GM19467 (cell line): ENCODE measurements around the gene TMEM117.

Experiments used
- ATAC-seq: cut with Tn5 transposase; IDR thresholded peaks from one replicate; pipeline ENCODE4 v1.9.1; 2021; ENCODE audit warnings: mild to moderate bottlenecking, moderate library complexity; ENCODE audit not compliant: unreplicated experiment

TMEM117 gene

GRCh38 chr12:43835656-43836474 is at the start of gene TMEM117:
TMEM117 (plus strand) TSS chr12:43836081.
- peak; percentile 78 for ATAC-seq

- no peak for ATAC-seq
These were observed 48.8 kb upstream of the TMEM117 start for GRCh38 chr12:43786899-43787693.

GRCh38 chr12:43789941-43790340 is 45.9 kb upstream of the TMEM117 start:
- no peak for ATAC-seq

- ATAC-seq = no peak
These were observed 40.1 kb upstream of the TMEM117 start for GRCh38 chr12:43795716-43796280.

- no peak for ATAC-seq
These were observed 38.2 kb upstream of the TMEM117 start for GRCh38 chr12:43797561-43798217.

GRCh38 chr12:43805149-43805859 is 30.6 kb upstream of the TMEM117 start:
- ATAC-seq = no peak

- peak; percentile 99 for ATAC-seq
These were observed 29.8 kb upstream of the TMEM117 start, which contains the start of gene TWF1 for GRCh38 chr12:43805860-43806736. TWF1 (minus strand) TSS chr12:43806317; CDS start chr12:43806245, 72 bp downstream.

GRCh38 chr12:43806737-43807072 is 29.2 kb upstream of the TMEM117 start:
- ATAC-seq = no peak

GRCh38 chr12:43807386-43807785 is 28.5 kb upstream of the TMEM117 start:
- ATAC-seq = no peak

GRCh38 chr12:43812057-43812456 is 23.8 kb upstream of the TMEM117 start:
- ATAC-seq = no peak

GRCh38 chr12:43812926-43813325 is 23.0 kb upstream of the TMEM117 start:
- no peak for ATAC-seq

GRCh38 chr12:43815416-43815815 is 20.5 kb upstream of the TMEM117 start:
- no peak for ATAC-seq

GRCh38 chr12:43816168-43816567 is 19.7 kb upstream of the TMEM117 start:
- ATAC-seq = no peak

- no peak for ATAC-seq
These were observed 11.6 kb upstream of the TMEM117 start for GRCh38 chr12:43824207-43824775.

GRCh38 chr12:43826681-43827080 is 9.2 kb upstream of the TMEM117 start:
- ATAC-seq = no peak

GRCh38 chr12:43827093-43827492 is 8.8 kb upstream of the TMEM117 start:
- ATAC-seq = no peak

GRCh38 chr12:43832463-43833168 is 3.3 kb upstream of the TMEM117 start:
- no peak for ATAC-seq

GRCh38 chr12:43835264-43835655 is 621 bp upstream of the TMEM117 start:
- no peak for ATAC-seq
